Astrocyte of the cerebellum (primary cell): Measurements from ENCODE around the gene TET1.
"Not testable (repeated sequence)": the region's sequence is repeated elsewhere in the genome, so short reads cannot be mapped to it uniquely, and the experiment has no call there.

Experiments
- DNase-seq: peaks from one replicate; pipeline ENCODE4 v3.0.0-alpha.2; 2011; ENCODE audit warnings: low read depth
- H3K4me3 ChIP-seq: 2 replicates; pipeline ENCODE4 v1.5.1; 2011; ENCODE audit warnings: mild to moderate bottlenecking, low read depth, low read length, moderate library complexity
- in situ Hi-C: cut with HindIII; loops from 2 replicates; pipeline ENCODE4 v1.10.0; 2017; ENCODE audit warnings: low sequenced_read_pairs
- TF ChIP-seq, protein P1 (sequence below): IDR thresholded peaks from 2 replicates; pipeline ENCODE4 v1.5.1; 2012; ENCODE audit warnings: low read length, low read depth, moderate library complexity, mild to moderate bottlenecking; ENCODE audit errors: missing control alignments

TET1 gene

DNA sequence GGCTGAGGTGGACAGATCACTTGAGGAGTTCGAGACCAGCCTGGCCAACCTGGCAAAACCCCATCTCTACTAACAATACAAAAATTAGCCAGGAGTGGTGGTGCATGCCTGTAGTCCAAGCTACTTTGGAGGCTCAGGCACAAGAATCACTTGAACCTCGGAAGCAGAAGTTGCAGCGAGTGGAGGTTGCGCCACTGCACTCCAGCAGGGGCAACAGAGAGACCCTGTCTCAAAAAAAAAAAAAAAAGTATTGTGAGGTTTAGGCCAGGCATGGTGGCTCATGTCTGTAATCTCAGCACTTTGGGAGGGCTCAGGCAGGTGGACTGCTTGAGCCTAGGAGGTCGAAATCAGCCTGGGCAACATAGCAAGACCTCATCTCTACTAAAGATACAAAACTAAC, 16.0 kb downstream of the TET1 start:
- H3K4me3 ChIP-seq: no peak overlapping the region
- DNase-seq: no peak
- TF ChIP-seq, protein P1, sequence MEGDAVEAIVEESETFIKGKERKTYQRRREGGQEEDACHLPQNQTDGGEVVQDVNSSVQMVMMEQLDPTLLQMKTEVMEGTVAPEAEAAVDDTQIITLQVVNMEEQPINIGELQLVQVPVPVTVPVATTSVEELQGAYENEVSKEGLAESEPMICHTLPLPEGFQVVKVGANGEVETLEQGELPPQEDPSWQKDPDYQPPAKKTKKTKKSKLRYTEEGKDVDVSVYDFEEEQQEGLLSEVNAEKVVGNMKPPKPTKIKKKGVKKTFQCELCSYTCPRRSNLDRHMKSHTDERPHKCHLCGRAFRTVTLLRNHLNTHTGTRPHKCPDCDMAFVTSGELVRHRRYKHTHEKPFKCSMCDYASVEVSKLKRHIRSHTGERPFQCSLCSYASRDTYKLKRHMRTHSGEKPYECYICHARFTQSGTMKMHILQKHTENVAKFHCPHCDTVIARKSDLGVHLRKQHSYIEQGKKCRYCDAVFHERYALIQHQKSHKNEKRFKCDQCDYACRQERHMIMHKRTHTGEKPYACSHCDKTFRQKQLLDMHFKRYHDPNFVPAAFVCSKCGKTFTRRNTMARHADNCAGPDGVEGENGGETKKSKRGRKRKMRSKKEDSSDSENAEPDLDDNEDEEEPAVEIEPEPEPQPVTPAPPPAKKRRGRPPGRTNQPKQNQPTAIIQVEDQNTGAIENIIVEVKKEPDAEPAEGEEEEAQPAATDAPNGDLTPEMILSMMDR: no peak
- in situ Hi-C loops: no loop called here

DNA sequence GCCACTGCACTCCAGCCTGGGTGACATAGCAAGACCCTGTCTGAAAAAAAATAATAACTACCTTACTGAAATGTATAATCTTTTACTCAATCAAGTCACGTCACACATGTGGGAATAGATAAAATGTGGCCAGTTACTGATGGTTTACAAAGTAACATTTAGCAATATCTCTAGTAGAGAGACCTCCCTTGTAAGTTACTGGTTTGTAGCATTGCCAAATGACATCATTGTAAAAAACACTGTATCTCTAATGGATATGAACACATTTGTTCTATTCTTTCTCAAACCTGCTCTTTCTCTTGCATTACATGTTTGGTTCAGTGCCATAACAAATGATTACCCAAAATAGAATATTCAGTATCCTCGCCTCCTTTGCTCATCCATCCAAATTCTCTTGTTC, 18.8 kb downstream of the TET1 start:
- TF ChIP-seq, protein P1: no peak
- no peak for DNase-seq
- H3K4me3 ChIP-seq: no peak overlapping the region
- in situ Hi-C loops: no loop called here

DNA sequence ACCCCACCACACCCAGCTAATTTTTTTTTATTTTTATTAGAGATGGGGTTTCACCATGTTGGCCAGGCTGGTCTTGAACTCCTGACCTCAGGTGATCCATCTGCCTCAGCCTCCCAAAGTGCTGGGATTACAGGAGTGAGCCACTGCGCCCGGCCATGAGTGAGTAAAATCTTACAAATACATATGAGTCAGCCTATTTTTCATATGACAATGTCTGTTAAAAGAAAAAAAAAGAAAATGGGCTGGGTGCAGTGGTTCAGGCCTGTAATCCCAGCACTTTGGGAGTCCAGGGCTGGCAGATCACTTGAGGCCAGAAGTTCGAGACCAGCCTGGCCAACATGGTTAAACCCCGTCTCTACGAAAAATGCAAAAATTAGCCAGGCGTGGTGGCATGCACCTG, 24.1 kb downstream of the TET1 start:
- H3K4me3 ChIP-seq, in situ Hi-C loops, DNase-seq: not testable (repeated sequence)

DNA sequence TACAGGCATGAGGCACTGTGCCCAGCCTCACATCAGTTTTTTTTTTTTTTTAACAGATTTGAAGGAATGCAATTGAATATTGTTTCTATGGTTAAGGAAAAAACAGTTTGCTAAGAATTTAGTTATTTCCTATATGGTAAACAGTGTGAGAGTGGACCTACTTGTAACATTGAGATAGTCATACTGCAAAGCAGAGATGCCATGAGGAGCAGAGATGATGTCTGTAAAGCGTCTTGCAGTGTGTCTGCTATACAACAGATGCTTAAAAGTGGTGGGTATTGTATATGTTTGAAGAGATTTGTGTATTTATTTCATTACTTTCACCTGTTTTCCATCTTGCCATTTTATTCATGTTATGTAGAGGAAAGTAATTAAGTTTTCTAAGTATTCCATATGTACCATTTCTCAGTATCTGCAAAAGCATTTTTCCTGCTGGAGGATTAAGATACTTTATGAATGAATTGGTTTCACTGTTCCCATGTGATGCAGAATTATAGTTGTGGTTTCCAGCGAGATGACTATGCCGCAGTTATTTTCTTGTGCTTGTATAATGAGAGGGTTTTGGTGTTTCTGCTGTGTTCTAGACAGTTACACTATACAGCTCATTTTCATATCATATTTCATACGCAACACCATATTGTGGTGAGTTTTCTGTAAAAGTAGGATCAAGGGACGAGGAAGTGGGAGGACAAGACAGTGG, 26.6 kb downstream of the TET1 start:
- H3K4me3 ChIP-seq: no peak overlapping the region
- no peak for DNase-seq
- in situ Hi-C loops: no loop called here
- TF ChIP-seq, protein P1: no peak

DNA sequence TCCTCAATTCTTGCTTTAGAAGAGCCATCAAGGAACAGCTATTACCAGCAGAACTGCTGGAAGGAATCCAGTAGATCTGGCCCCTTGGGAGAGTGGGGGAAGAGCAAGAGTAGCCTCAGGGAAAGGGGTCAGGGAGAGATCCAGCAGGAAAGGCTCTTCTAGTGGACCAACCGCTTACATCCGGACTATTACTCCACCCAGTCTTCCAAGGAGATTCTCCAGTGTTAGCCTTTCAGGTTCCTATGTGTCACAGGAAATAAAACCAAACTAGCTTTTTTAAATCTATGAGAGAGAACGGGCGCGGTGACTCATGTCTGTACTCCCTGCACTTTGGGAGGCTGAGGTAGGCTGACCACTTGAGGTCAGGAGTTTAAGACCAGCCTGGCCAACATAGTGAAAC, 34.3 kb downstream of the TET1 start:
- no peak for DNase-seq
- in situ Hi-C loops: no loop called here
- TF ChIP-seq, protein P1: no peak
- no peak overlapping the region for H3K4me3 ChIP-seq

DNA sequence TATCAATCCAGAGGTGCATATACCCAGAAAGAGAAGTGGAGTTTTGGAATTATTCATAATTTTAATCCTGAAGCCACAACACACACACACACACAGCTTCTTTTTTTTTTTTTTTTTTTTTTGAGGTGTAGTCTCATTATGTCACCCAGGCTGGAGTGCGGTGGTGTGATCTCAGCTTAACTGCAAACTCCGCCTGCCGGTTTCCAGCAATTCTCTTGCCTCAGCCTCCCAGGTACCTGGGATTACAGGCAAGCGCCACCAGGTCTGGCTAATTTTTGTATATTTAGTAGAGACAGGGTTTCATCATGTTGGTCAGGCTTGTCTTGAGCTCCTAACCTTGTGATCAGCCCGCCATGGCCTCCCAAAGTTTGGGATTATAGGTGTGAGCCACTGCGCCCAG, 35.4 kb downstream of the TET1 start:
- H3K4me3 ChIP-seq: no peak overlapping the region
- in situ Hi-C loops: no loop called here
- DNase-seq: no peak
- TF ChIP-seq, protein P1: no peak

DNA sequence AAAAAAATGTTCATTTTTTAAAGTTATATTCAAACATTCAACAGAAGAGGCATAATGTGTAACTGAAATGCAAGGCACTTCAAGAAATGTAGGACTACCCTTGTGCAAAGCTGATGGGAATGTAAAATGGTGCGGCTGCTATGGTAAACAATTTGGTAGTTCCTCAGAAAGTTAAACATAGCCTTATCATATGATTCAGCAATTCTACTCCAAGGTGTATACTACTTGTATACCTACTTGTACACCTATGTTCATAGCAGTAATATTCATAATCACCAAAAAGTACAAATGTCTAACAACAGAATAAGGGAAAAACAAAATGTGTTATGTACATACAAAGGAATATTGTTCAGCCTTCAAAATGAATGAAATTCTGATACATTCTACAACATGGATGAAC, 37.3 kb downstream of the TET1 start:
- no peak for DNase-seq
- H3K4me3 ChIP-seq: no peak overlapping the region
- TF ChIP-seq, protein P1: no peak
- in situ Hi-C loops: no loop called here
